ENCODE measurements around the gene MAGI1. TPM values are rescaled to one million over a fixed set of nuclear protein-coding genes. Genes with fewer than 3 reads are reported as not detected.

MAGI1 gene
- total RNA-seq, 1 donor from 2014 or later, result 49.8 TPM

DNA sequence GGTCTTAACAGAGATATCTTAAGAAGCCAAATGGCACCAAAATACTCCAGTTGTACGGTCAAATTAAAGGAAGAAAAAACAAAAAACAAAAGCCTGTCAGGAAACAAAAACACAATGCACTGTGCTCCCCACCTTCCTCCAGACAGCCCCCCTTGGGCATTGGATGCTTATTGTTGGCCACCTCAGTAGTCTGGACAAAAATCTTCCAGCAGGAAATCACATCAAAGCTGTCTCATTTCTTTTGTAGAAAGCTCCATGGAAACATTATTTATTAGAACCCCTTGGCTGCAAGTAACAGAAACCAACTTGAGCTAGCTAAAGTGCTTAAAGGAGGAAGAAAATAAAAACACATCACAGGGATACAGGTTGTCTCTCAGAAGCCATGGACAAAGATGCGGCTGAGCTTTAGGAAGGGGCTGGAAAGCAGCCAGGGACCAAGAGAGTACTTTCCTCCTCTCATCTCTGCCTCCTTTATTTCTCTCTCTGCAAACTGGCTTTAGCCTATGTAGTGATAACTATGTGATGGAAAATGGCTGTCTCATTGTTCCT lies 699.5 kb downstream of the MAGI1 start:
- no peak for TF ChIP-seq CTCF (conservative IDR thresholded peaks at IDR 0.05)
- H3K27me3 Mint-ChIP-seq (ENCODE audit: low read depth), result no peaks in the 10 kb centered on the region
- peaks cover 5% of the 10 kb centered on the region for H3K9me3 Mint-ChIP-seq
- no peak overlapping the region for H3K4me3 Mint-ChIP-seq
- no peaks in the 10 kb centered on the region for H3K36me3 Mint-ChIP-seq (ENCODE audit: low read depth)
- no peak for DNase-seq (ENCODE audit: low read depth, low spot score)
- H3K27ac Mint-ChIP-seq (ENCODE audit: unreplicated experiment), result no peak overlapping the region
- H3K4me1 Mint-ChIP-seq, result peaks cover 20% of the 10 kb centered on the region

DNA sequence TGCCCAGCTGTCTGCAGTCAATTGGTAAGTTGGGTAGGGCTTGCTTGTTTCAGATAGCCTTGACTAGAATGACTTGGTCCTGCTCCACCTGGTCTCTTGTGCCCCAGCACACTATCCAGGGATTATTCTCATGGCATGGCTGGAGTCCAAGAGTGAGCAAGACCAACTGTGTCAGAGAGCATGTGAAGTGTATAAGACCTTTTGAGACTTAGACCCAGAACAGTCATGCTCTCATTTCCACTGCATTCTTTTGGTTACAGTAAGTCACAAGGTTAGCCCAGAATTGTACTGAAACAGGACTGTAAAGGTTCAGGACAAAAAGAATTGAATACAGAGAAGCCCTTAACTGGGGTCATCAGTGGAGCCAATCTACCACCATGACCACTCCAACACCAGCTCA lies 700.1 kb downstream of the MAGI1 start:
- Mint-ChIP-seq H3K27ac (ENCODE audit: unreplicated experiment) (no peak overlapping the region), H3K9me3 (peaks cover 5% of the 10 kb centered on the region), H3K36me3 (ENCODE audit: low read depth) (no peaks in the 10 kb centered on the region), H3K4me1 (peaks cover 27% of the 10 kb centered on the region), H3K4me3 (no peak overlapping the region), H3K27me3 (ENCODE audit: low read depth) (no peaks in the 10 kb centered on the region)
- no peak for DNase-seq (ENCODE audit: low read depth, low spot score)
- TF ChIP-seq CTCF (conservative IDR thresholded peaks at IDR 0.05), result no peak

DNA sequence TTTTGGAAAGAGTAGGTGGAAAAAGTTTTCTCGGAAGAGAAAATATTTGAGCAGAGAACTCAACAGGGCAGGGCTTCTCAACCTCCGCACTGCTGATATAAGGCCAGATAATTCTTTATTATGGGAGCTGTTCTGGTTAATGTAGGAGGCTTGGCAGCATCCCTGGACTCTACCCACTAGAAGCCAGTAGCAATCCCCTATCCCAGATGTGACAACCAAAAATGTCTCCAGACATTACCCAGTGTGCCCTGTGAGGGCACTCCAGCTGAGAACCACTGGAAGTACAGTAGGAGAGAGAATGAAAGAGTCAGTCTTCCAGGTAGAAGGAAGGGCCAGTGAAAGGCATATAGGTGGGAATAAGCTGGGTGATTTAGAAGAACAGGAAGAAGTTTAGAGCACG lies 703.1 kb downstream of the MAGI1 start:
- Mint-ChIP-seq H3K36me3 (ENCODE audit: low read depth) (no peaks in the 10 kb centered on the region), H3K4me3 (no peak overlapping the region), H3K27ac (ENCODE audit: unreplicated experiment) (no peak overlapping the region), H3K27me3 (ENCODE audit: low read depth) (no peaks in the 10 kb centered on the region), H3K9me3 (peaks cover 5% of the 10 kb centered on the region), H3K4me1 (peaks cover 36% of the 10 kb centered on the region)
- no peak for TF ChIP-seq CTCF (conservative IDR thresholded peaks at IDR 0.05)
- DNase-seq (ENCODE audit: low read depth, low spot score), result no peak

GRCh38 chr3:65334045-65334665 lies 704.6 kb downstream of the MAGI1 start:
- DNase-seq (ENCODE audit: low read depth, low spot score), result peak; percentile 34
- Mint-ChIP-seq H3K9me3 (peaks cover 9% of the 10 kb centered on the region), H3K4me1 (peaks cover 37% of the 10 kb centered on the region), H3K4me3 (peak overlapping the region; percentile 28), H3K36me3 (ENCODE audit: low read depth) (no peaks in the 10 kb centered on the region), H3K27ac (ENCODE audit: unreplicated experiment) (peak overlapping the region; percentile 9), H3K27me3 (ENCODE audit: low read depth) (no peaks in the 10 kb centered on the region)
- no peak for TF ChIP-seq CTCF (conservative IDR thresholded peaks at IDR 0.05)

- Mint-ChIP-seq H3K27ac (ENCODE audit: unreplicated experiment) (no peak overlapping the region), H3K9me3 (peaks cover 9% of the 10 kb centered on the region), H3K36me3 (ENCODE audit: low read depth) (no peaks in the 10 kb centered on the region), H3K4me1 (peaks cover 39% of the 10 kb centered on the region), H3K27me3 (ENCODE audit: low read depth) (no peaks in the 10 kb centered on the region), H3K4me3 (no peak overlapping the region)
- no peak for DNase-seq (ENCODE audit: low read depth, low spot score)
- no peak for TF ChIP-seq CTCF (conservative IDR thresholded peaks at IDR 0.05)
These were observed 707.0 kb downstream of the MAGI1 start for GRCh38 chr3:65331730-65332129.

Data from neural crest cell (in vitro differentiated cells).